Measurements from ENCODE around the gene RRP12. TPM values are rescaled to one million over a fixed set of nuclear protein-coding genes. Genes with fewer than 3 reads are reported as not detected.
A peak's percentile ranks its signal among the peaks of the same experiment; 100 is the strongest.

The RRP12 gene
- total RNA-seq, 1 donor from 2014 or later = 42.4 TPM

- H3K4me3 Mint-ChIP-seq = no peak overlapping the region
- H3K9me3 Mint-ChIP-seq = no peaks in the 10 kb centered on the region
- H3K4me1 Mint-ChIP-seq = peaks cover 8% of the 10 kb centered on the region
- TF ChIP-seq CTCF (IDR thresholded peaks at IDR 0.05; ENCODE audit: unreplicated experiment) = no peak
- DNase-seq (ENCODE audit: low spot score in 2 of 2, unreplicated experiment in 2 of 2) = no peak
- no peaks in the 10 kb centered on the region for H3K36me3 Mint-ChIP-seq
- H3K27ac Mint-ChIP-seq = no peak overlapping the region
- H3K27me3 Mint-ChIP-seq (ENCODE audit: low read depth) = no peaks in the 10 kb centered on the region
Observed at GRCh38 chr10:97406064-97406463, 4.9 kb upstream of the RRP12 start.

- Mint-ChIP-seq H3K9me3 (no peaks in the 10 kb centered on the region), H3K4me3 (no peak overlapping the region)
- TF ChIP-seq CTCF (IDR thresholded peaks at IDR 0.05; ENCODE audit: unreplicated experiment) = no peak
Observed at GRCh38 chr10:97404044-97404443, 2.9 kb upstream of the RRP12 start.

GRCh38 chr10:97401455-97401919 lies 347 bp upstream of the RRP12 start:
- Mint-ChIP-seq H3K36me3 (no peaks in the 10 kb centered on the region), H3K27ac (peak overlapping the region; percentile 93), H3K9me3 (no peaks in the 10 kb centered on the region), H3K4me3 (peak overlapping the region; percentile 91), H3K27me3 (ENCODE audit: low read depth) (no peaks in the 10 kb centered on the region), H3K4me1 (peaks cover 15% of the 10 kb centered on the region)
- no peak for TF ChIP-seq CTCF (IDR thresholded peaks at IDR 0.05; ENCODE audit: unreplicated experiment)
- DNase-seq (ENCODE audit: low spot score in 2 of 2, unreplicated experiment in 2 of 2) = no peak

More at GRCh38 chr10:97404044-97404443, 2.9 kb upstream of the RRP12 start:
- DNase-seq (ENCODE audit: low spot score in 2 of 2, unreplicated experiment in 2 of 2) = no peak
- Mint-ChIP-seq H3K4me1 (peaks cover 20% of the 10 kb centered on the region), H3K27me3 (ENCODE audit: low read depth) (no peaks in the 10 kb centered on the region), H3K36me3 (no peaks in the 10 kb centered on the region), H3K27ac (no peak overlapping the region)

- H3K4me3 Mint-ChIP-seq = peak overlapping the region; percentile 91
- DNase-seq (ENCODE audit: low spot score in 2 of 2, unreplicated experiment in 2 of 2) = peak in 1 of 2 experiments; percentile 42
- H3K4me1 Mint-ChIP-seq = peaks cover 15% of the 10 kb centered on the region
- no peaks in the 10 kb centered on the region for H3K27me3 Mint-ChIP-seq (ENCODE audit: low read depth)
- H3K36me3 Mint-ChIP-seq = peaks cover 7% of the 10 kb centered on the region
- peak overlapping the region; percentile 93 for H3K27ac Mint-ChIP-seq
- no peak for TF ChIP-seq CTCF (IDR thresholded peaks at IDR 0.05; ENCODE audit: unreplicated experiment)
- H3K9me3 Mint-ChIP-seq = no peaks in the 10 kb centered on the region
Observed at GRCh38 chr10:97399843-97400545, 1.1 kb downstream of the RRP12 start.

- no peak for DNase-seq (ENCODE audit: low spot score in 2 of 2, unreplicated experiment in 2 of 2)
- H3K4me3 Mint-ChIP-seq = no peak overlapping the region
- no peak overlapping the region for H3K27ac Mint-ChIP-seq
- H3K4me1 Mint-ChIP-seq = peaks cover 11% of the 10 kb centered on the region
- H3K36me3 Mint-ChIP-seq = peaks cover 18% of the 10 kb centered on the region
- no peak for TF ChIP-seq CTCF (IDR thresholded peaks at IDR 0.05; ENCODE audit: unreplicated experiment)
- no peaks in the 10 kb centered on the region for H3K9me3 Mint-ChIP-seq
- H3K27me3 Mint-ChIP-seq (ENCODE audit: low read depth) = no peaks in the 10 kb centered on the region
Observed at GRCh38 chr10:97396056-97396455, 5.1 kb downstream of the RRP12 start.

Data from mesothelial cell of epicardium (in vitro differentiated cells).